ENCODE data around the gene HPCAL1.
A peak's percentile ranks its signal among the peaks of the same experiment; 100 is the strongest.
"Not testable (repeated sequence)": the region's sequence is repeated elsewhere in the genome, so short reads cannot be mapped to it uniquely, and the experiment has no call there.

The HPCAL1 gene

DNA sequence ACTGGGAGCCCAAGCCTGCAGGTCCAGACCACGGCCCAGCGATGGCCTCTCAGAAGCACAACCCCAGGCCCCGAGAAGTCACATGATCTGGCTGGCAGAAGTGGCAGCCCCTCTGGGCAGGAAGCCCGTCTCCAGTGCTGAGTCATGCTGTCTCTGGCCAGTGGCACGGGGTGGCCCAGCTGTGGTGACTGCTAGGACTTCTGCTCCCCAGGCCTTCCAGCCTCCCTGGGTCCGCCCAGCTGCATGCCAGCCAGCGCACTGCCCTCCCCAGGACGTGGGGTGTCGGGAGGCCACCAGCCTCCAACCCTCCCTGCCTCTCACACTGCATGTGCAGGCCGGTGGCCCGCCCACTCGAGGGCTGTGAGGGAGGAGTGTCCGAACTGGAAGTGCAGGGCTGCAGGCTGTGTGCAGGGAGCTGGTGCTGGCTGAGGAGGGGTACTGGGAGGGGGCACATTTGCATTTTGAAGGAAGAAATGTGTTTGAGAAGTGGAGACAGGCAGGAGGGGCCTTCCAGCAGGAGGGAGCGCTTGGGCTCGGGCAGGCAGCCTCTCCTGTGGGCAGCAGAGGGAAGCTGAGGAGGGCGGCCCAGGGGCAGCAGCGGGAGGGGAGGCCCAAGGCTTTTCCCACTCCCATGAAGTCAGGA, 17.0 kb upstream of the HPCAL1 start:
- DNase-seq = peak; percentile 82 to 91

DNA sequence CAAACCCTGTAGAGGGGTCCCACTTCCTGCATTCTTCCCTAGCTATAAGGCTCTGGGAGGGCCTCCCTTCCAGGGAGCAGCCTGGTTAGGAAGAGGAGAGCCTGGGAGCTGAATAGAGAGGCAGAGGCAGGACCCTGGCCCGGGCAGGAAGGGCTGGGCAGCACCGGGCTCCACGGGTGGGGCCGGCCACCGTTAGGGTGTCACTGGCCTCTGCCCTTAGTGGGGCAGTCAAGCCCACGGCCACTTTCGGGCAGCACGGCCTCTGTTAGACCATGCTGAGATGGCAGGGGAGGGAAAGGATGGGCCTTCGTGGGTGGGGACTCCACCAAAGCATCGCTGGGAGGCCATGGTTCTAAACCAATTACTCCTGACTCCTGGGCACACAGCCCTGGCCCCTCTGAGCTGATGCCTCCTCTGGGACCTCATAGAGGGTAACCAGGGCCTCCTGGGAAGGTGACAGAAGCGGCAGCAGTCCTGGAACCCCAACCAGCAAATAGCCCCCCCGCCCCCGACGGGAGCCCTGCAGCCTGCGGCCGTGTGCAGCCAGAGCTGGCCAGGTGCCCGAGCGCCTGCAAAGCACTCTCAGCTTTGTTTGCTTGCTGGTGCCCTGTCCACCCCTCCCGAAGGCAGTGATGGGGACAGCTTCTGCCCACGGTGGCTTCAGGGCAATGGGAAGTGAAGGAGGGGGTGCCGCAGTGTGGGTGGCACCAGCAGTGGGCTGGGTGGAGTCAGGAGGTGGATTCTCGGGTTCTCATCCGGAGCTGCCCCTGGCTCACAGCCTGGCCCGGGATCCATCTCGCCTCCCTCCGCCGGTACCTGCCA, 16.3 kb upstream of the HPCAL1 start:
- DNase-seq = no peak

DNA sequence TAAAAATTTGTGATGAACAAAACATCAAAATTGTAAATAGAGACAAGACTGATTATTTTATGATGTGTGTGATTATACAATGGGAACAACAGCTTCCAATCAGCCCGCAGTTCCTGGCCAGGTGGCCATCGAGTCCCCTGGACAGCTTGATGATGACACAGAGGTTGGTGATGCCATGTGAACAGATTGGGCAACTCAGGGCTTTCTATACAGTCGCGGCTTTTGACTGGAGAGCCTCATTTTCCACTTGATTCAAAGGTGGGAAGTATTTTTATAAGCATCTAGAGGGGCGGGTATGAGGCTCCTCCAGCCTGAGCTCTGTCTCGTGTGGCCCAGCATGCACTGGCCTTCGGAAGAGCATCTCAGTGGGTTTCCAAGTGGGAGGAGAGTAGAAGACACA, 14.9 kb upstream of the HPCAL1 start:
- no peak for DNase-seq

DNA sequence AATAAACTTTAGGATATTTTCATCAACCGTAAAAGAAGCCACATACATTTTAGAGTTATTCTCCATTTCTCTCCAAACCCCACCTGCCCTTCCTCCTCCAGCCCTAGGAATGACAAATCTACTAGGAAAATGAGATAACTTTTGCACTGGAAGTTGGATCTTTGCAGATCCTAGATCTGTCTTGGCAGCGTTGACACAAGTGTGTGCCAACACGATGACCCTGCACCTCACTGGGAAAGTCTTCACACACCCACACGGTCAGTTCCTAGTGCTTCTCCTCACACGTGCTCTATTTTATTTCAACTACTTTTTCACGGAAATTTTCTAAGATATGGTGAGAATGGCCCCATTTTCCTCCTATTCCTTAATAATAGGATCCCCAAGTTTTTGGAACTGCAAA, 14.1 kb upstream of the HPCAL1 start:
- DNase-seq = no peak

DNA sequence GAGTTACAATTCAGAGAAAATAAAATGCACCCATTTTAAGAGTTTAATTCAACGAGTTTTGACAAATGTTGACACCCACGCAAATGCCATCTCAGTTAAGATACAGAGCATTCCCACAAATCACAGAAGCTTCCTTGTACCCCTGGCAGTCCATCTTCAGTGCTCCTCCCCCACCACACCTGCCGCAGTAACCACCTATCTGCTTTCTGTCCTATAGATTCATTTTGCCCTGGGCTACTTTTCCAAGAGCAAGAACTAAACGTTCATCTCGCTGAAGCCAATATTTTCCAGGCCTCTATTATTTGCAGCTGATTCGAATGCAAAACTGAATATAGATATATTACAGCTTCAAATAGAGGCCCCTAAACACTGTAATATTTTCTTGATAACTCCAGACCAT, 13.4 kb upstream of the HPCAL1 start:
- DNase-seq = no peak

DNA sequence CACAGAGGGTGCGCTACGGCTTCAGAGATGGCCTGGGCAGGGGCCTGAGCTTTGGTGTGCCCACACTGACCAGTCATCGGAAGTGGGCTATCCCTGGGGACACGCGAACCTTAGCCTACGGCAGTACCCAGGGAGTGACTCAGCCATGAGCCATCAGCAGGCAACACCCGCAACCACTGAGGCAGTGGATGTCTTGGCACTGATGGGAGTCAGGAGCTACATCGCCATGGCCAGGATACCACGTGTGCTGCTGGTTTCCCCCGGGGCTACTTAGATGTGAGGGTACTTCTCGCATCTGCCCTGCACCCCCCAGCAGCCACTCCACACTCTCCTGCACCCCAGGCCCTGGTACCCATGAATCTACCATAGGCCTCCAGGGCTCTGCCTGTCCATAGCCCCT, 12.8 kb upstream of the HPCAL1 start:
- peak; percentile 83 to 91 for DNase-seq

DNA sequence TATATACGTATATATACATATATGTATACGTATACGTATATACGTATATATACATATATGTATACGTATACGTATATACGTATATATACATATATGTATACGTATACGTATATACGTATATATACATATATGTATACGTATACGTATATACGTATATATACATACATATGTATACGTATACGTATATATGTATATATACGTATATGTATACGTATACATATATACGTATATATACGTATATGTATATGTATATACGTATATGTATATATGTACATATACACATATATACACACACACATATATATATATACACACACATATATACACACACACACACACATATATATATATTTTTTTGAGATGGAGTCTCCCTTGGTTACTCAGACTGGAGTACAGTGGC, 11.3 kb upstream of the HPCAL1 start:
- DNase-seq = not testable (repeated sequence)

DNA sequence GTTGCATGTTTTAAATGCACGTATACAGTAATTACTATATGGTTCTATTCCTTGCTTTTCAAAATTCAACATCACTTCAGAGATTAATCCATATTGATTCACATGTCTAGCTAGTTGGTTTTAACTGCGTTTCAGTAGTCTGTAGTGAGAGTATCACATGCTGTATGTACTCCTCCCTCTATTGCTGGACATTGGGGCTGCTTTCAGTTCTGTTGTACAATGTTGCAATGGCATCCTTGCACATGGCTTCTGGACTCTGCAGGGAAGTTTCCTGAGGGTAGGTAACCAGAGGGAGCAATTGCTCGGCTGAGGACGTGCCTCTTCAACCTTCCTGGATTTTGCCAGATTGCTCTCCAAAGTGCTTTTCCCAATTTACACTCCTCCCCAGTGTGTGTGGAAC, 10.7 kb upstream of the HPCAL1 start:
- DNase-seq = no peak

DNA sequence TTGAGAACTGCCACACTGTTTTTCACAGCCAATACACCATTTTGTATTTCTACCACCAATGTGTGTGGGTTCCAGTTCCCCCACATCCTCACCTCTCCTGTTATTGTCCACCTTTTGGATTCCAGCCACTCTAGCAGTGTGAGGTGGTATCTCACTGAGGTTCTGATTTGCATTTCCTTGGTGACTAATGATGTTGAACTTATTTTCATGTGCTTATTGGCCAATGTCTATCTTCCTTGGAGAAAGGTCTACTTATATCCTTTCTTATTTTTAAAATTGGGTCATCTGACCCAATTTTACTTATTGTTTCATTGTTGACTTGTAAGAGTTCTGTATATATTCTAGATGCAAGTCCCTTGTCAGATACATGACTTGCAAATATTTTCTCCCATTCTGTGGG, 9.1 kb upstream of the HPCAL1 start:
- DNase-seq = no peak

DNA sequence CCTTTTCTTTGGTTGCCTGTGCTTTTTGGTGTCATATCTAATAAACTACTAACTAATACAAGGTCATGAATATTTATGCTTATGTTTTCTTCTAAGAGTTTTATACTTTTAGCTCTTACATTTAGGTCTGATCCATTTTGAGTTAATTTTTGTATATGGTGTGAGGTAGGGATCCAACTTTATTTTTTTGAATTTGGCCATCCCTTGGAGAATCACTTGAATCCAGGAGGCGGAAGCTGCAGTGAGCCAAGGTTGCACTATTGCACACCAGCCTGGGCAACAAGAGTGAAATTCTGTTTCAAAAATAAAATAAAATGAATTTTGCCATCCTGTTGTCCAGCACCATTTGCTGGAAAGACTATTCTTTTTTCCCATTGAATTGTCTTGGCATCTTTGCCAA, 8.6 kb upstream of the HPCAL1 start:
- no peak for DNase-seq

DNA sequence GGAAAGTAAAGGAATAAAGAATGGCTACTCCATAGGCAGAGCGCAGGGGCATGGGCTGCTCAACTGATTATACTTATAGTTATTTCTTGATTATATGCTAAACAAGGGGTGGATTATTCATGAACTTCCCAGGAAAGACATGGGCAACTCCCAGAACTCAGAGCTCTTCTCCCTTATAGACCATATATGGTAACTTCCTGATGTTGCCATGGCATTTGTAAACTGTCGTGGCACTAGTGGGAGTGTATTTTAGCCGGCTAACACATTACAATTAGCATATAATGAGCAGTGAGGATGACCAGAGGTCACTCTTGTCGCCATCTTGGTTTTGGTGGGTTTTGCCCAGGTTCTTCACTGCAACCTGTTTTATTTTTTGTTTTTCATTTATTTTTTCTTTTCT, 7.1 kb upstream of the HPCAL1 start:
- DNase-seq = peak in 1 of 2 experiments; percentile 15

DNA sequence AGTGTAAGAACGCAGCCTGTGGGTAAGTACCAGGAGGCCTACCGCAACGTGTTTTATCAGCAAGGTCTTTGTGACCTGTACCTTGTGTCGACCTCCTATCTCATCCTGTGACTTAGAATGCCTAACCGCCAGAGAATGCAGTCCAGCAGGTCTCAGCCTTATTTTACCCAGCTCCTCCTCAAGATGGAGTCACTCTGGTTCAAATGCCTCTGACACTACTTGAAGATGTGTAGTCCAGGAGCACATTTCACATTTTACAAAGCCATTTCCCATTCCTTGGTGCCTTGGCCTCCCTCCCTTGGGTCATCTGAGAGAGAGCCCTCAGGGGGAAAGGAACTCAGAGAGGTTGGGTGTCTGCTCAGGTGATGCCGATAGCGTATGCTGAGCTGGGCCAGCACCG, 6.6 kb upstream of the HPCAL1 start:
- no peak for DNase-seq

DNA sequence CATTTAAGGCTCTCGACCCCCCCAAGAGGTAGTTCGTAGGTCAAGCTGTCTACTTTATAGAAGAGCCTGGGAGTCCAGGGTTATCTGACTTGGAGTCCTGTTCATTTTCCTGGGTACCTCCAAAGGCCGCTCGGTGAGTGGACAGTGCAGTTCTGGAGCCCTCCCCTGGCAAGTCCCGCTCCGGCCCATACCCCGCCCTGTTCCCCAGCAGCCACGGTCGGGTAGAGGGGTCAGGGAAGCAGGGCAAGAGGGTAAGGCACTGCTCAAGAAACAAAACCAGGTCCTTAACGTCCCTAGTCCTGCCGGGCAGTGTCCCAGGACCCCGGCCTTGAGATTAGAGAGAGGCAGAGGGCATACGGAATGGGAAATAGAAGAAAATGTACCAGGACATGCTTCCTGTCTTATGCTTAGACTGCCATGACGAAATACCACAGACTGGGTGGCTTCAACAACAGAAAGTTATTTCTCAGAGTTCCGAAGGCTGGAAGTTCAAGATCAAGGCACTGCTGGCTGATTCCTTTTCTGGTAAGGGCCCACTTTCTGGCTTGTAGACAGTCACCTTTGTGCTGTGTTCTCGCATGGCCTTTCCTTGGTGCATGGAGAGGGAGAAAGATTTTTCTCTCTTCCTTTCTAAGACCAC, 5.4 kb upstream of the HPCAL1 start:
- no peak for DNase-seq

DNA sequence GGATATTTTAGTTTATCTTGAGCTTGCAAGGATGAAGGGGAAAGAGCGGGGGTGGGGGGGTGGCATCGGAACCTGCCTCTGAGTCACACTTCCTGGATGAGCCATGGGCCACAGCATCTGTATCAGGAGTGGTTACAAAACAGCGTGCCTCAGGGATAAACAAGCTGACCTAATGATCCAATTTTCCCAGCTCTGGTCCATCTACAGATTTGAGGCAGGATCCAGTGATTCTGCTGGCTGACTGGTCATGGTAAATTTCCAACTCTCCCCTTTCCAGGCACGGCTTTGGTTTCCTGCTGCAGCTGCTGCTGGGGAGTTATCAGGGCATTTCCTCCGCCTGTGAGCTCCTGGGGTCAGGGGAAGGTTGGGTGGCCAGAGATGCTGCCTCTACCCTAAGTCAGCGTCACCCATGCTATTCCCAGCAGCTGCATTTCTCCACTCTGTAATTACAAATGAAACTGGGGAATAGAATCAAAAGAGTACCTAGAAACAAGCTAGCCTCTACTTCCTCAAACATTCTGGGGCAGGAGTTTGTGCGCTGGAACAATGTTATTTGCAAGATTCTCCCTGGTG, 4.7 kb upstream of the HPCAL1 start:
- DNase-seq = peak; percentile 83 to 96

DNA sequence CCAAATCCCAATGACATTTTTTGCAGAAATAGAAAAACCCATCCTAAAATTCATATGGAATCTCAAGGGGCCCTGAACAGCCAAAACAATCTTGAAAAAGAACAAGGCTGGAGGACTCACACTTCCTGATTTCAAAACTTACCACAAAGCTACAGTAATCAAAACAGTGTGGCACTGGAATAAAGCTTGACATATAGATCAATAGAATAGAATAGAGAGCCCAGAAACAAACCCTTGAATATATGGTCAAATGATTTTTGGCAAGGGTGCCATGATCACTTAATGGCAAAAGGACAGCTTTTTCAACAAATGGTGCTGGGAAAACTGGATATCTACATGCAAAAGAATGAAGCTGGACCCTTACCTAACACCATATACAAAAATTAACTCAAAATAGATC, 3.9 kb upstream of the HPCAL1 start:
- not testable (repeated sequence) for DNase-seq

DNA sequence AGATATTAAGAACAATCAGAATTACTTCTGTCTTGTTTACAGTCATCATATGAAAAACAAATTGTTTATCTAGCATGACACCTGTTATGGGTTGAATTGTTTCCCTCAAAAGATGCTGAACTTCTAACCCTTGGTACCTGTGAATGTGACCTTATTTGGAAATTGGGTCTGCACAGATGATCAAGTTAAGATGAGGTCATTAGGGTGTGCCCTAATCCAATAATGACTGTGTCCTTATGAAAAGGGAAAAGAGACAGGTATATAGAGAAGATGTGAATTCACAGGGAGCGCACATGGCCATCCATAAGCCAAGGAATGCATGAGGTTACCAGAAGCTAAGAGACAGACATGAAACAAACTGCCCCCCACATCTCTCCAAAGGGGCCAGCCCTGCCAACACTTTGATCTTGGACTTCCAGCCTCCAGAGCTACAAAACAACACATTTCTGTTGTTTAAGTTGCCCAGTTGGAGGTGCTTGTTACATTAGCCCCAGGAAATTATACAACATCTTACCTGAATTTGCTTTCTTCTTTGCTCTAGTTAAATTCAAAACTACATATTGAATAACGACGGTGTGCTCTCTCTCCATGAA, 2.3 kb upstream of the HPCAL1 start:
- DNase-seq = no peak

DNA sequence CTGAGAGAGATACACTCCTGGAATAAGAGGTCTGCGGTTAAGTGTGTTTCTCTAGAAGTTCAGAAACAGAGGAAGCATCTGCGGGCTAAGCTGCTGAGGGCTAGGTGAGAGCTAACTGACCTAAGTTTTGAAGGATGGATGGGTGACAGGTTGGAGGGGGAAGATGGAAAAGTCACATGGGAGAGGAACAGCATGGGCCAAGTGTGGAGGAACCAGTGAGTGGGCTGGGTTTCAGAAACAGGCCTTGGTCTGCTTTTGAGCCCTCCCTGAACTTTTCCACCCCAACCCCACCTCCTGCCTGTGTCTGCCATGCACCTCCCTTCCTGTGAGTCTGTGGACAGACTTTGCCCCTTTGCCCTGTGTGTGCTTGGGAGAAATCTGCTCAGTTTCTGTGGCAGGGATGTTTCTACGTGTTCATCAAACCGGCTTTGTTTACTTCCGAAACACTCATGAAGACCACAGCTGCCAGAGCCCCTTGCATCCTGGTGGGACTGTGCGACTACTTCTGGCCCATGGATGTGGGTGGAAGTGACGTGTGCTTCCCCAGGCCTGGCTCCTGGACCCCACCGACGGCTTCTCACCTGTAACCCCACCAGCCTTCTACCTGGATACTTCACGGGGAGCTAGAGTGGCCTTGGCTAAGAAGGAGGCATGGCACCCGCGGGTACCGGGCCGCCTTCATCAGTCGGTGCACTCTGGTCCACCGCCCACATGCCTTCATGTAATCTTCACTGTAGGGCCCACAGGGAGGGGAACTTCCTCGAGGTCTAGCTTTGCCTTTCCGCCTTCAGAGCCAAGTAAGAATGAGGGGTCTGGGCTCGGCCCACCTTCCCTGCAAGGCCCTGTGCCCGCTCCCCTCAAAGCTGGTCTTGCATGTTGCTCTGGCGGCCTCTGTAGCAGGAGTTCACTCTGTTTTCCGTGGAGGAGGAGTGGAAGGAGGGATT, 1.4 kb upstream of the HPCAL1 start:
- DNase-seq = no peak

DNA sequence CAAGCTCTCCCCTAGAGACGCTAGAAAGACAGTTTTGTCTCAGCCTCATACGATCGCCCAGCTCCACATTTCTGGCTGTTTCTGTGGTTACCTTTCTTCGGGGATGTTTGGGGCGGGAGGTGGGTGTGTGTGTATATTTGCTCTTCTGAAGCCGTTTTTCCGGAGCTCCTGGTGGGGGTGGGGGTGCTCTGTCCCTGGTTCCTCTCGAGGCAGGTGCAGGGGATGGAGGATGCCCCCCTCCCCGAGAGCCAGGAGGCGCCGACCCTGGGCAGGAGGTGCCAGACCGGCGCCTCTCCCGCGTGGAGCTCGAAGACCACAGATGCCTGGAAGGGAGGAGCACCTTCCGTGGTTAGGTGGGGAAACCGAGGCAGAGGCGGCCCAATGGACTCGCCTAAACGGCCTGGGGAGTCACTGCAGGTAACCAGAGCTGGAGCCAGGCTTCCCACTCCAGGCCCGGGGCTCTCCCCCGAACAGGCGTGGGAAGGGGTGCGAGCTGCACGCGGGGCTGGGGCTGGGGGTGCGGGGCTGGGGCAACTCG, 694 bp upstream of the HPCAL1 start:
- DNase-seq = no peak

DNA sequence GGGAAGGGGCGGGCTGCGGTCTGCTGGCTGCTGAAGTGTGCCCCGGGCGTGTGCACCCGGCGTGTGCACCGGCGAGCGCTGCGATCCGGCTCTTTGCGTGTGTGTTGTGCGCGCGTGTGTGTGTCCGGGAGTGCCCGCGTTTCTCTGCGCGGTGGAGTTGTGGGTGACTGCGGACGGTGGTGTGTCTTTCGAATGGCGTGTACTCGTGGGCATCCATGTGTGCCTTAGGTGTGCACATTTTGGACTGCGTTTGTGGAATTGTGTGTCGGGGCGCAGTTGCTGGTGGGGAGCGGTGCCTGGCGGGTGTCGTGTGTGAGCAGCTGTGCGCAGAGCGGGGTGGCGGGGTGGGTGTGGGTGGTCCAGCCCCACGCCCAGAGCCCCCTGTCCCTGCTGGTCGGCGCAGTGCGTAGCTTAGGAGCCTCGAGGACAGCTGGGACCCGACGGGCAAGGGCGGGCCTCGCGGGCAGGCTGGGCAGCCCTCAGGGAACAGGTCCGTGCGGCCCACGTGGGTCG, 533 bp downstream of the HPCAL1 start:
- DNase-seq = no peak

DNA sequence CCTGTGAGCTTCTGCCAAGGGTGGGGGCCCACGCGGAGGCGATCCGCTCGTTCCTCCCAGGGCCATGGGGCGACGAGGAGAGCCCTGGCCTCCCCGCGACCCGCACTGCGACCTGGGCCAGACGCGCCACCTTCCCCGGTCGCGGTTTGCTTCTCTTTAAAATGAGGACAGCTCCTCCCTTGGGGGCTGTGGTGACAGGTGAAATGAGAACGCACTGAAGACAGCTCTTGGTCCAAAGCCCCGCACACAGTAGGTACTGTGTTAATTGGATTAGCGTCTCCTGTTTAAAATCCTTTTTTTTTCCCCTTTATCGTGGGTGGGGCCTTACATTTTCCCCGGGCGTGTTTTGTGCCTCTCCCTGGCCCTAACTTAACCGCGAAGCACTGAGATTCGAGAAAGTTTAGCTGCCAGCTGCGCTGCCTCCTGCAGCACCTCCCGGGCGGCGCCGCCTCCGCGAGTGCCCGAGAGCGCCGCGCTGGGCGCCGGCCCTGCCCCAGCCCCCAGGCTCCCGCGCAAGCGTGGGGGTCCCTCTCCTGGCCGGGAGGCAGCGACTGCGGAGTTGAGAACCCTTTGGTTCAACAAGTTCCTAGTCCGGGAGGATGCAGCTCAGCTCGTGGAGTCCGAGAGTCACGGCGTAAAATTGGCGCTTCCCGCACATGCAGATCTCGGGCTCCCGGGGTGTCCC, 1.1 kb downstream of the HPCAL1 start:
- peak; percentile 20 to 39 for DNase-seq
